ENCODE results near the gene CD99.
"Not testable (repeated sequence)": the region's sequence is repeated elsewhere in the genome, so short reads cannot be mapped to it uniquely, and the experiment has no call there.

The CD99 gene

GRCh38 chrX:2700405-2701320 is 9.6 kb downstream of the CD99 start:
- DNase-seq, result no peak

DNA sequence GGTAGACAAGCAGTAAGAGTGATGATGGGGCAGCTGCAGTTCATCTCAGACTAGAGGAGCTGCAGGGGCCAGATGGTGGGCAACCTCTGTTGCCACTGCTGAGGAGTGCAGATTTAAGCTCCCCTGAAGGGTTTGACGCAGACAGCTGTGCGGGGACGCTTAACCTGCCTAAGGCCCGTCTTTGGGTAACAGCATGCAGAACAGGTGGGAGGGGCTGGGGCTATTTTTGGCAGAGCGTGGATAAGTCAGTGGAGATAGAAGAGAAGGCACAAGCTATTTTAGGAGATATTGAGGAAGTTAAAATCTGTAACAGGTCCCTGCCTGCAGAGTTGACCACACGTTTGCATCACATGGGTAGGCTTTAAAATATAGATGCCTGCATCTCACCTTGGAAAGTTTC is 10.5 kb downstream of the CD99 start:
- DNase-seq, result no peak

DNA sequence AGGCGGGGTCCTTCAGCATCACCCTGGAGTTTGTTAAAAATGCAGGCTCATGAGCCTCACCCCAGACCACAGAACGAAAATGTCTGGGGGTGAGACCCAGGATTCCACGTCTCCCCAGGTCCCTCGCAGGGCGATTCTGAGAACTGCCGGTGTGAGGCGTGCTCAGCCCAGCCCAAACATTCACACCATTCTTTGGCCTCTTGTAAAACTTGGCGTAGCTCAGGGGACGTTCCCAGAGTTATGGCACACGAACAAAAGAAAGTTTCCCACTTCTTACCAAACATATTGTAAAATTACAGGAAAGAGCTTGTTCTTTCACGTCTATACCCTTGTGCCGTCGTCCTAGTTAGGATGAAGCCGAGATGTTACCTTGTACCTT is 12.9 kb downstream of the CD99 start:
- DNase-seq, result no peak

- no peak for DNase-seq
Measured at GRCh38 chrX:2705046-2705832, 14.1 kb downstream of the CD99 start.

- peak; percentile 75 to 76 for DNase-seq
Measured at GRCh38 chrX:2707334-2707760, 16.3 kb downstream of the CD99 start.

GRCh38 chrX:2708021-2708420 is 16.9 kb downstream of the CD99 start:
- peak in 1 of 2 experiments; percentile 47 for DNase-seq

DNA sequence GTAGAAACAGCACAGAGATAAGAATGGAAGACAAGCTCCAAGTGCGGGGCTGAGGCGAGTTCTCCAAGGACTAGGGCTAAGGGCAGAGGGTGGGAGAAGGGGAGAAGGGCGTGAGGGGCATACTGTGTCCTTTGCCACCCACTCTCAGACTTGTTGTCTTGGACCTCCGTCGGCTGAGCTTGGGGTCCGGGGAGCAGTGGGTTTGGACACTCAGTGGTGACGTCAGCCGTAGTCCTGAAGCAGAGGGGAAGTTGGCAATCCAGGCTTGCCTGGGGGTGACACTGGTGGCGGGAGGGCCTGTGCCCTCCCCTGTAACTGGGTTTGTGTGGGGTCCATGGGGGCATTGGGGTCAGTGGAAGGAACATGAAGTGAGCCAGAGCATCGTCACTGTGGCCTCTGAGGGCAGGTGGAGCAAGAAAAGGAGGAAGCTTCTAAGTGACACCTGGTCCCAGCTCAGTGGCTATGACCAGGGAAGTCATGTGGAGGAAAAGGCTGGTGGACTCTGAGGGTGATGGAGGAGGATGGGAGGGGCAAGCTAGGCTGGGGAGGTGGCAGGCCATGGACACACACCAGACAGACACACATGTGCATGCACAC is 17.6 kb downstream of the CD99 start:
- DNase-seq, result no peak

- no peak for DNase-seq
Measured at GRCh38 chrX:2709556-2709955, 18.5 kb downstream of the CD99 start.

DNA sequence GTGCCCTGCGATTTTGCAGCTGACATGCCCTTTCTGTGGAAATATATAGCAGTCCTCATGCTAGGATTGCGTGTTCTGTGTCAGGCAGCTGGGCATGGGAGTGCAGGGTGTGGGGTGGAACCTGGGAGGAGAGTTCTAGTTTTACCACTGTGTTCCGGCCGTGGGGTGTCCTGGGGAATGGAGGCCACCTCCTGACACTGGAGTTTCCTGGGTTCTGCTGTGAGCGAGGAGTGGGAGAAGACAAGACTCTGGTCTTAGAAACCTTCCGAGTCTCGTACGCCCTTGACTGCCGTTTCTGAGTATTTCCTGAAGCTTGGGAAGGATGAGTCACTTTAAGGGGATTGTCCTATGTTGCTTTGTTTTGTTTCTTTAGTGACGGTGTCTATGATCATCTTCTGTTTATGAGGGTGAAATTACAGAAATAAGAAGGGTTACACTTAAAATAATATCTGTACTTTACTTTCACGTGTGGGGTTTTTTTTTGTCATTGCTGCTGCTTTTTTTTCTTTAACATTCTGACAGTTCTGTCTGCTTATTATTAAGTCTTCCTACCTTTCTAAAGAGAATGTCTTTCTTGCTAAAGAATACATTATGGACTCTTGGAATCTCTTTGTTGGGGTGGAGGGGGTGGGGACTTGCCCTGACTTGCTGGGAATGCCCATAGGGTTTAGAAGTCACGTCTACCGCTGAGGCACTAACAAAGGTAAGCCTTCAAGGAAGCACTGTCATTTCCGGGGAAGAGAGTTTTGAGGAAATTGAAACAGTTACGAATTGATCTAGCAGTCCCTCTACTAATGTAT is 19.1 kb downstream of the CD99 start:
- DNase-seq, result peak; percentile 71 to 72

DNA sequence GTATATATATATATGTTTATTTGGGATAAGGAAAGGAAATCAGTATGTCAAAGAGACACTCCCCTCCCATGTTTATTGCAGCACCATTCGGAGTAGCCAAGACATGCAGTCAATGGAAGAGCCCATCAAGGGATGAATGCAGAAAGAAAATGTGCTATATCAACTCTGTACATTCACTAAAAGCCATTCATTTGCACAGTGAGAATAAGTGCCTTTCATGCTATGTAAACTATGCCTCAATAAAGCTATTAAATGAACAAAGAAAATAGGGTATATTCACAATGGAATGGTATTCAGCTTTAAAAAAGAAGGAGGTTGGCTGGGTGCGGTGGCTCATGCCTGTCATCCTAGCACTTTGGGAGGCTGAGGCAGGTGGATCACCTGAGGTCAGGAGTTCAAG is 20.3 kb downstream of the CD99 start:
- no peak for DNase-seq

- no peak for DNase-seq
Measured at GRCh38 chrX:2712428-2712827, 21.3 kb downstream of the CD99 start.

GRCh38 chrX:2712890-2713840 is 22.1 kb downstream of the CD99 start:
- no peak for DNase-seq

DNA sequence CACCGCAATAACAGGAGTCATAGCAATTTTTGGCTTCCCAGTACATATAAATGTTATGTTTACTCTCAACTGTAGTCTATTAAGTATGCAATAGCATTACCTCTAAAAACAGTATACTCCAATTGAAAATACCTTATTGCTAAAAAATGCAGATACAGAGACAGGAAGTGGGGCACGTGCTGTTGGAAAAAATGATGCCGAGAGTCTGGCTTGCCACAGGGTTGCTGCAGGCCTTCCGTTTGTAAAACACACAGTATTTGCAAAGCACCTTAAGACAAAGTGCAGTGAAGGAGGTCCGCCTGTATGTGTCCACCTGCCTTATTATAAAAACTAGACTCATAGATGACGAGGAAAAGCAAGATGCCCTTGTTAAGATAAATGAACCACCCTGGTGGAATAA is 23.5 kb downstream of the CD99 start:
- no peak for DNase-seq

- DNase-seq, result no peak
Measured at GRCh38 chrX:2715066-2715600, 24.0 kb downstream of the CD99 start.

DNA sequence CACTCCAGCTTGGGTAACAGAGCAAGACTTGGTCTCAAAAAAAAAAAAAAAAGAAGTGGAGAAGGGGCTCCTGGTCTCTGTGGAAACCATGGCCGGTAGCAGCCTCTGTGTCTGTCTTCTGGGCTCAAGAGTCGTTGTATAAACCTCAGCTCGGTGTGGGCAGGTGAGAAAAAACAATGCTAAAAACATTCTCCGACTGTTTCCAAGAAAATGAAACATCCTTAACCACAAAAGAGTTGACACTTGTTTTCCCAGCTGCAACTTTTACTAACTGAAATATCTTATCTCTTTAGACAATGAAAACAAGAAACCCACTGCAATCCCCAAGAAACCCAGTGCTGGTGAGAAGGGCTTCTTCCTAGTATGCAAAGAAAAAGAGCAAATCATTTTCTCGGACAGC is 26.2 kb downstream of the CD99 start:
- DNase-seq, result no peak

DNA sequence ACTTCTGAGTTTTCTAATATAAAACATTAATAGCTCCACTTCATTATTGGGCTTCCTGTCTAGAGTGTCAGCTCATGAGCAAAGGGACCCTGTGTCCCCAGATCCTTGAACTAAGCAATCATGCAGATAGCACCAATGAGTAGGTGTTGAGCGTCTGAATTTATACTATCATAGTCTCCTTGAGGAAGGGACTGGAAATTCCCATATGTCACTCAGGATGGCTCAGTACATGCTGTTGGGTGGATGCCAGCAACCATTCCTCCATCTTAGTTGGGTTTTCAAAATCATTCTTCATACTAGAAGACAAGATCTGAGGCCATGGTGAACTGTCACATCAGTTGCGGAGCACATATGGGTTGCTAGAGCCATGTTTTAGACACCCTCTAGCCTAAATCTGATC is 27.7 kb downstream of the CD99 start:
- DNase-seq, result no peak

DNA sequence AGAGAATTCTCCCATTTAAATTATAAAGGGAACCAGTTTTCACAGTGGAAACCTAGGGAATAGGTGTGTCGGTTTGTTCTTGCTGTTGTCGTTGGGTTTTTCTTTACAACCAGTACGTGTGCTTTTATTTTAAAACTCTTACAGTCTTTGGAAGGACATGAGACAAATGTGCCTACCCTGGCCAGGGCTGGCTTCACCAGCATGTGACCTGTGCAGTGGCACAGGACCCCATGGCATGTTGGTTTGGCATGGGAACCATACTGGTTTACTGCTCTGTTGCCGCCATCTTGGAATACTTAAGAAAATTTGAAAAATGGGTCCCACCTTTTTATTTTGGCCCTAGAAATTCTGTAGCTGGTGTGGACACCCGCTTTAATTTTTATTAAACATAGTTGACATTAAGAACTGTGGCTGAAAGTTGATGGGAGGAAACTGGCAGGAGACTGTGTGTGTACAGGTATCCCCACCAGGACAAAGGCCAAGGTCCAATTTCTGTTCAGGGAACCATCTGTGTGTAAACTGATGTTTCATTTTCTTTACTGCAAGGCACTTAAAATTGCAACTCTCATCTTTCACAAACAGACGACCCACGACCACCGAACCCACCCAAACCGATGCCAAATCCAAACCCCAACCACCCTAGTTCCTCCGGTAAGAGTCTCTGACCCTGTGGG is 28.8 kb downstream of the CD99 start:
- no peak for DNase-seq

GRCh38 chrX:2723286-2723879 is 32.3 kb downstream of the CD99 start:
- DNase-seq, result no peak

GRCh38 chrX:2727264-2727663 is 36.2 kb downstream of the CD99 start:
- not testable (repeated sequence) for DNase-seq

- DNase-seq, result no peak
Measured at GRCh38 chrX:2732076-2732475, 41.0 kb downstream of the CD99 start.
